Nephron progenitor cell (in vitro differentiated cells): ENCODE results near the gene KLF1.

Source experiments
- DNase-seq: peaks from one replicate; pipeline ENCODE4 v3.0.0; 2021
- H3K27ac Mint-ChIP-seq: 2 replicates; pipeline ENCODE4 v1.8.0; 2021; ENCODE audit warnings: mild to moderate bottlenecking, moderate library complexity, mixed read lengths
- H3K27me3 Mint-ChIP-seq: 2 replicates; pipeline ENCODE4 v1.8.0; 2021; ENCODE audit warnings: mild to moderate bottlenecking, low read depth, mixed read lengths; ENCODE audit not compliant: poor library complexity
- H3K36me3 Mint-ChIP-seq: 2 replicates; pipeline ENCODE4 v1.8.0; 2021; ENCODE audit warnings: low read depth, mixed read lengths
- H3K4me1 Mint-ChIP-seq: 2 replicates; pipeline ENCODE4 v1.8.0; 2021; ENCODE audit warnings: mixed read lengths
- H3K4me3 Mint-ChIP-seq: 2 replicates; pipeline ENCODE4 v1.8.0; 2021; ENCODE audit warnings: mild to moderate bottlenecking, moderate library complexity, mixed read lengths
- H3K9me3 Mint-ChIP-seq: 2 replicates; pipeline ENCODE4 v1.8.0; 2021; ENCODE audit warnings: mild to moderate bottlenecking, moderate library complexity, mixed read lengths
- TF ChIP-seq, protein P1 (sequence below): fragments of 200-600 bp; sonication (generic); IDR thresholded peaks from 2 replicates; pipeline ENCODE4 v1.5.0; 2021; ENCODE audit warnings: antibody characterized with exemption

The KLF1 gene

DNA sequence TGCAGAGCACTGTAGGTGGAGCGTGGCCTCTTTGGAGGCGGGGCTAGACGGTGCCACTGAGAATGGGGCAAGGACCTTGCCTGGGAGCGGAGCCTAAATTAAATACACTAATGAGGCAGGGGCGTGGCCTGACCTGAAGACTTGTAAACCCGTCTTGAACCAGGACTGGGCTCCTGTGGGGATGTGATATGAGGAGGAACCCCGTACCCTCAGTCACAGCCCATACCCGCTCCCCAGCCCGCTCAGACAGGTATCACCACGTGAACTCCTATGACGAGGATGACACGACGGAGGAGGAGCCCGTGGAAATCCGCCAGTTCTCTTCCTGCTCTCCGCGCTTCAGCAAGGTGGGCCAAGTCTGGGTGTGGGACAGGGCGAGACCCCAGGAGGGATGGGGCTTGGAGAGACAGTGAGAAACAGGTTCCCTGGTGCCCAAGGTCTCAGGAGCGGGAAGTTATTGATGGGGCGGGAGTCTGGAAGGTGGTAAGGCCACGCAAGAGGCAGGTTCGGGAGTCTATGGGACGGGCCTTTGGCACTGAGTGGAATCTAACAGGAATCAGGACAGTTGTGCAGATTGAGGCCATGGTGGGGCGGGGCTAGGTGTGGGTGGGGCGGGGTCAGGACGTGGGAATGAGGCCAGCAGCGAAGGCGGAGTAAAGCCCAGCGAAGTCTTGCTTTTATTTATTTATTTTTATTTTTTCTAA, 20.4 kb downstream of the KLF1 start:
- TF ChIP-seq, protein P1, sequence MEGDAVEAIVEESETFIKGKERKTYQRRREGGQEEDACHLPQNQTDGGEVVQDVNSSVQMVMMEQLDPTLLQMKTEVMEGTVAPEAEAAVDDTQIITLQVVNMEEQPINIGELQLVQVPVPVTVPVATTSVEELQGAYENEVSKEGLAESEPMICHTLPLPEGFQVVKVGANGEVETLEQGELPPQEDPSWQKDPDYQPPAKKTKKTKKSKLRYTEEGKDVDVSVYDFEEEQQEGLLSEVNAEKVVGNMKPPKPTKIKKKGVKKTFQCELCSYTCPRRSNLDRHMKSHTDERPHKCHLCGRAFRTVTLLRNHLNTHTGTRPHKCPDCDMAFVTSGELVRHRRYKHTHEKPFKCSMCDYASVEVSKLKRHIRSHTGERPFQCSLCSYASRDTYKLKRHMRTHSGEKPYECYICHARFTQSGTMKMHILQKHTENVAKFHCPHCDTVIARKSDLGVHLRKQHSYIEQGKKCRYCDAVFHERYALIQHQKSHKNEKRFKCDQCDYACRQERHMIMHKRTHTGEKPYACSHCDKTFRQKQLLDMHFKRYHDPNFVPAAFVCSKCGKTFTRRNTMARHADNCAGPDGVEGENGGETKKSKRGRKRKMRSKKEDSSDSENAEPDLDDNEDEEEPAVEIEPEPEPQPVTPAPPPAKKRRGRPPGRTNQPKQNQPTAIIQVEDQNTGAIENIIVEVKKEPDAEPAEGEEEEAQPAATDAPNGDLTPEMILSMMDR, result no peak
- Mint-ChIP-seq H3K27ac (no peak overlapping the region), H3K36me3 (peaks cover 10% of the 10 kb centered on the region), H3K27me3 (peaks cover 20% of the 10 kb centered on the region), H3K4me3 (peak overlapping the region; percentile 82), H3K9me3 (no peaks in the 10 kb centered on the region), H3K4me1 (peaks cover 13% of the 10 kb centered on the region)
- no peak for DNase-seq

DNA sequence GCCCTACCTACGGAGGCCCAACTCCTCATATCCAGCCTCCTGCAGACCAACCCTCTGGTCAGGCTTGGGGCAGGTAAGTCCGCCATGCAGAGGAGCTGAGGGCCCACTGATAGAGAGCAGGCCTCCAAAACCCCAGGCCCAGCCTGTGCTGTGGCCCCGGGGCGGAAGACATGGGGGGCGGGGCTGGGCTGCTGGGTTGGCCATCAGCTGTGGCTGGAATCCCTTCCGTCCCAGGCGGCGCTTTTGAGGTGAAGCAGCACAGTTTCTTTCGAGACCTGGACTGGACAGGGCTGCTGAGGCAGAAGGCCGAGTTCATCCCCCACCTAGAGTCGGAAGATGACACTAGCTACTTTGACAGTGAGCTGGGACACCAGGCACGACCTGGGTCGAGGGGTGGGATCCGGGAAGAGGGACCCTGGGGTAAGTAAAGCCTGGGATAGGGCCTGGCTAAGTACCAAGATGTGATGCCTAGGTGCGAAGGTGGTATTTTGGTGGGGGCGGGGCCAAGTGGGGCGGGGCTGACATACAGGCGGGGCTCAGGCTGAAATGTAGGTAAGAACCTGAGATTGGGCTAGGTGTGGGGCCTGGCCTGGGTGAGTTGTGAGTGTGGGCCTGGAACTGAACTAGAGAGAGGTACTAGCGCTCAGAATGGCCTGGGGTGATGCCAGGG, 21.1 kb downstream of the KLF1 start:
- Mint-ChIP-seq H3K27ac (no peak overlapping the region), H3K27me3 (peaks cover 25% of the 10 kb centered on the region), H3K4me3 (peak overlapping the region; percentile 82), H3K4me1 (peaks cover 13% of the 10 kb centered on the region), H3K9me3 (no peaks in the 10 kb centered on the region), H3K36me3 (peaks cover 8% of the 10 kb centered on the region)
- TF ChIP-seq, protein P1, result no peak
- DNase-seq, result no peak

DNA sequence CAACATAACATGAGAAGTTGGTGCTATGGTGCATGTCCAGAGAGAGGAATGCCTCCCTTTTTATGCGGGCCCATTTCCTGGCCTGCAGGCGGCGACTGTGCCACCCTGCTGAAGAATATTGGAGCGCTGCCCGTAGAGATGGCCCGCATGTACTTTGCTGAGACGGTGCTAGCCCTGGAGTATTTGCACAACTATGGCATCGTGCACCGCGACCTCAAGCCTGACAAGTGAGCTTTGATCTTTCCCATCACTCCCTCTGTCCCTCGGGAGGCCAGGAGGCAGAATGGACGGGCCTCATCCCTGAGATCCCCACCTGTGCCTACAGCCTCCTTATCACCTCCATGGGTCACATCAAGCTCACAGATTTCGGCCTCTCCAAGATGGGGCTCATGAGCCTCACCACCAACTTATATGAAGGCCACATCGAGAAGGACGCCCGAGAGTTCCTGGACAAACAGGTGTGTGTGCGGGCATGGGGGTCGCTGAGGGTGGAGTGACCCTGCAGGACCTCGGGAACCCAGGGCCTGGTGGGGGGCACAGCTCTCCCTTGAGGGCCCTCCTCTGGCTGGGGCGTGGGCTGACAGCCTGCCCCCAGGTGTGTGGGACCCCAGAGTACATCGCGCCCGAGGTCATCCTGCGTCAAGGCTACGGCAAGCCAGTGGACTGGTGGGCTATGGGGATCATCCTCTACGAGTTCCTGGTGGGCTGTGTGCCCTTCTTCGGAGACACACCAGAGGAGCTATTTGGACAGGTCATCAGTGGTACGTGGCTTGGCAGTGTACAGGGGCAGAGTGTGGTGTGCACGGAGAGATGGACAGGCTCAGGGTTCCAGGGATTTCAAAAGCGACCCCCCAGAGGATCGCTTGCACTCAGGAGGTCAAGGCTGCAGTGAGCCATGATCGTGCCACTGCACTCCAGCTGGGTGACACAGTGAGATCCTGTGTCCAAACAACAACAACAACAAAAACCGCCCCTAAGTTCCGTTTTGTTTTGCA, 22.0 kb downstream of the KLF1 start:
- Mint-ChIP-seq H3K27me3 (peaks cover 25% of the 10 kb centered on the region), H3K27ac (peak overlapping the region; percentile 64), H3K4me1 (peaks cover 14% of the 10 kb centered on the region), H3K36me3 (peaks cover 5% of the 10 kb centered on the region), H3K4me3 (no peak overlapping the region), H3K9me3 (no peaks in the 10 kb centered on the region)
- DNase-seq, result no peak
- TF ChIP-seq, protein P1, result no peak

DNA sequence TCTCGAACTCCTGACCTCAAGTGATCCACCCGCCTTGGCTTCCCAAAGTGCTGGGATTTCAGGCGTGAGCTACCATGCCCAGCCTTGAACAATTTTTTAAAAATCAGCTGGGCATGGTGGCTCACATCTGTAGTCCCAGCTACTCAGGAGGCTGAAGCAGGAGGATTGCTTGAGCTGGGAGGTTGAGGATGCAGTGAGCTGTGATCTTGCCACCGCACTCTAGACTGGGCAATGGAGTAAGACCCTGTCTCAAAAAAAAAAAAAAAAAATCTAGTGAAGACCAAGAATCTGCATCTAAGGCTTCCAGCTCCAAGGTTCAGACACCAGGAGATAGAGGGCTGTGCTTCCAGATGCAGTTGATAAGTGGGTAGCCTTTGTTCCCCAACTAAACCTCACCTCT, 22.9 kb downstream of the KLF1 start:
- TF ChIP-seq, protein P1, result no peak
- peaks cover 4% of the 10 kb centered on the region for H3K36me3 Mint-ChIP-seq
- no peak overlapping the region for H3K27ac Mint-ChIP-seq
- H3K27me3 Mint-ChIP-seq, result peaks cover 25% of the 10 kb centered on the region
- H3K4me3 Mint-ChIP-seq, result no peak overlapping the region
- peaks cover 18% of the 10 kb centered on the region for H3K4me1 Mint-ChIP-seq
- no peaks in the 10 kb centered on the region for H3K9me3 Mint-ChIP-seq
- DNase-seq, result no peak

DNA sequence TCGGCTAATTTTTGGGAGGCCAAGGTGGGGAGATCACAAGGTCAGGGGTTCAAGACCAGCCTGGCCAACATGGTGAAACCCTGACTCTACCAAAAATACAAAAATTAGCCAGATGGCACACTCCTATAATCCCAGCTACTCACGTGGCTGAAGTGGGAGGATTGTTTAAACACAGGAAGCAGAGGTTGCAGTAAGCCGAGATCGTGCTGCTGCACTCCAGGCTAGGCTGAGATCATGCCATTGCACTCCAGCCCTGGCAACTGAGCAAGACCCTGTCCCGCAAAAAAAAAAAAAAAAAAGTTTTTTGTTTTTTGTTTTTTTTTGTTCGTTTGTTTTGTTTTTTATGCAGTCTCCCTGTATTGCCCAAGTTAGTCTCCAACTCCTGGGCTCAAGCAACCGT, 27.5 kb downstream of the KLF1 start:
- Mint-ChIP-seq H3K27ac (no peak overlapping the region), H3K4me1 (peaks cover 5% of the 10 kb centered on the region), H3K36me3 (peaks cover 30% of the 10 kb centered on the region), H3K9me3 (no peaks in the 10 kb centered on the region), H3K27me3 (peaks cover 16% of the 10 kb centered on the region), H3K4me3 (no peak overlapping the region)
- no peak for DNase-seq
- TF ChIP-seq, protein P1, result no peak
